GM12878 (cell line): ENCODE data around the gene SRF. TPM values are rescaled to one million over a fixed set of nuclear protein-coding genes. Genes with fewer than 3 reads are reported as not detected.

ENCODE experiments used
- ATAC-seq: fragments of 200-7000 bp; cut with Tn5 transposase; 3 replicates; pipeline ENCODE4 v1.9.1; 2020; ENCODE audit warnings: mild to moderate bottlenecking, moderate library complexity
- BruUV-seq: library from RNA; stranded (reverse); fragments of 400-500 nt; replicated peaks from 2 replicates; lab custom pipeline; 2021; lab: Mats Ljungman, UMichigan
- CTCF ChIA-PET: fragments of 300-600 bp; sonication (Branson Sonifier 250); formaldehyde crosslinking; extraction: SDS; loops from one replicate; lab custom pipeline; 2021; ENCODE audit warnings: inconsistent platforms; lab: Yijun Ruan, JAX
- POLR2A ChIA-PET: fragments of 350-600 bp; formaldehyde crosslinking; extraction: SDS; loops from one replicate; lab custom pipeline; 2021; ENCODE audit warnings: inconsistent platforms; lab: Charles Lee
- RAD21 ChIA-PET: fragments of 300-600 bp; sonication (Branson Sonifier 250); formaldehyde crosslinking; loops from one replicate; lab custom pipeline; 2023; ENCODE audit warnings: antibody characterized with exemption; ENCODE audit not compliant: unreplicated experiment; lab: Charles Lee
- SMC1A ChIA-PET: fragments of 300-600 bp; sonication (Branson Sonifier 250); formaldehyde crosslinking; loops from one replicate; lab custom pipeline; 2023; ENCODE audit not compliant: unreplicated experiment, uncharacterized antibody; lab: Charles Lee
- DNase-seq: peaks from one replicate; pipeline ENCODE4 v3.0.0-alpha.2; 2011; ENCODE audit warnings: low read depth, low spot score
- FAIRE-seq: peaks from 3 replicates; lab custom pipeline; 2011; peaks lifted over from hg19 to GRCh38; lab: Jason Lieb, UNC
- H2AFZ ChIP-seq: 2 replicates; pipeline ENCODE4 v1.6.0; 2011; ENCODE audit warnings: low read depth, low read length, control low read depth; ENCODE audit not compliant: control insufficient read depth
- H3K27ac ChIP-seq: 2 replicates; pipeline ENCODE4 v1.5.1; 2011; ENCODE audit warnings: control low read depth; ENCODE audit not compliant: control insufficient read depth, insufficient read depth
- H3K27me3 ChIP-seq, 2 experiments: replicated peaks in 1 of 2; 2 replicates each; pipeline versions ENCODE4 v1.6.0 to v1.6.1; 2011; ENCODE audit warnings: low read length in 1 of 2; ENCODE audit not compliant: control insufficient read depth in 2 of 2, insufficient read depth in 2 of 2
- H3K36me3 ChIP-seq, 2 experiments: 2 replicates each; pipeline ENCODE4 v1.5.1; 2011; ENCODE audit warnings: low read length in 1 of 2; ENCODE audit not compliant: control insufficient read depth in 2 of 2, insufficient read depth in 2 of 2
- H3K4me1 ChIP-seq: 2 replicates; pipeline ENCODE4 v1.6.1; 2011; ENCODE audit warnings: mild to moderate bottlenecking, low read length, moderate library complexity, mixed read lengths; ENCODE audit not compliant: control insufficient read depth, insufficient read depth
- H3K4me2 ChIP-seq: 2 replicates; pipeline ENCODE4 v1.6.0; 2011; ENCODE audit warnings: control low read depth; ENCODE audit not compliant: control insufficient read depth, insufficient read depth
- H3K4me3 ChIP-seq: fragments of 200-600 bp; sonication (generic); 2 replicates; pipeline ENCODE4 v1.5.1; 2016
- H3K79me2 ChIP-seq: 2 replicates; pipeline ENCODE4 v1.6.0; 2011; ENCODE audit warnings: low read length; ENCODE audit not compliant: control insufficient read depth, insufficient read depth
- H3K9ac ChIP-seq: 2 replicates; pipeline ENCODE4 v1.8.0; 2011; ENCODE audit warnings: low read length, control low read depth, mixed read lengths; ENCODE audit not compliant: control insufficient read depth, insufficient read depth
- H3K9me3 ChIP-seq: replicated peaks from 3 replicates; pipeline ENCODE4 v1.5.1; 2011; ENCODE audit warnings: mild to moderate bottlenecking, low read length; ENCODE audit not compliant: control insufficient read depth, insufficient read depth
- H4K20me1 ChIP-seq: 2 replicates; pipeline ENCODE4 v1.6.0; 2011; ENCODE audit not compliant: control insufficient read depth, insufficient read depth
- IRF4 ChIP-seq: IDR thresholded peaks from 2 replicates; pipeline ENCODE4 v1.6.1; 2011; ENCODE audit warnings: low read depth, low read length
- MTA2 ChIP-seq: fragments of 450-650 bp; IDR thresholded peaks from 2 replicates; pipeline ENCODE4 v1.6.1; 2016; ENCODE audit warnings: low read depth, mild to moderate bottlenecking, moderate library complexity
- PML ChIP-seq: IDR thresholded peaks from 2 replicates; pipeline ENCODE4 v1.6.1; 2012; ENCODE audit warnings: low read length, inconsistent platforms
- POLR2A ChIP-seq: IDR thresholded peaks from 2 replicates; pipeline ENCODE4 v1.6.1; 2011; ENCODE audit warnings: low read depth, mild to moderate bottlenecking, low read length
- POLR2AphosphoS5 ChIP-seq: IDR thresholded peaks from 2 replicates; pipeline ENCODE4 v1.6.1; 2011; ENCODE audit warnings: mild to moderate bottlenecking, low read length, inconsistent platforms
- WRNIP1 ChIP-seq: IDR thresholded peaks from 2 replicates; pipeline ENCODE4 v1.6.1; 2011; ENCODE audit warnings: low read depth, low read length, improper control_type of control experiment, borderline replicate concordance
- WGBS: methylation state at CpG from one replicate; pipeline ENCODE4 v1.1.6; 2016; ENCODE audit warnings: low lambda C conversion rate; ENCODE audit not compliant: insufficient replicate concordance, insufficient coverage; ENCODE audit errors: missing lambda C conversion rate; 5-methylcytosine and 5-hydroxymethylcytosine counted together
- in situ Hi-C: fragments of 300-500 bp; cut with MboI; formaldehyde crosslinking; loops from 9 replicates; pipeline ENCODE4 v1.14.3; 2018; ENCODE audit warnings: mixed read lengths
- intact Hi-C: fragments of 100-400 bp; cut with micrococcal nuclease; formaldehyde crosslinking; loops from one replicate; pipeline ENCODE4 v1.14.2; 2022; ENCODE audit not compliant: unreplicated experiment
- polyA plus RNA-seq, 11 experiments: library from polyadenylated mRNA; depleted of rRNA in 4 of 11; unstranded in 6 of 11; stranded (reverse) in 5 of 11; fragments of >200 nt; fragmentation: Nextera tagmentation in 4 of 11; fragmentation: Illumina TruSeq in 1 of 11; extraction: Ambion mirVana in 4 of 11; extraction: Trizol in 1 of 11; gene quantifications; 1 replicate in 1 of 11; 2 replicates in 10 of 11; pipeline versions ENCODE4 v1.2.1 to v1.2.3, GENCODE V29; 2011 to 2016; ENCODE audit warnings: inconsistent platforms in 2 of 11, missing spikeins in 2 of 11, low read depth in 1 of 11
- total RNA-seq, 4 experiments: library from RNA; depleted of rRNA in 3 of 4; stranded (reverse); fragments of >200 nt in 3 of 4; fragmentation: Illumina TruSeq in 1 of 4; extraction: Trizol in 1 of 4; gene quantifications; 2 replicates each; pipeline versions ENCODE4 v1.2.1 to v1.2.3, GENCODE V29; 2013 to 2021

SRF gene
- total and polyA plus RNA-seq, 10 of the 15 experiments (the other 5 are each of a cell fraction or from before 2014, with no cell fraction given) = 2.3 to 56.3 (median 28.2) TPM

DNA sequence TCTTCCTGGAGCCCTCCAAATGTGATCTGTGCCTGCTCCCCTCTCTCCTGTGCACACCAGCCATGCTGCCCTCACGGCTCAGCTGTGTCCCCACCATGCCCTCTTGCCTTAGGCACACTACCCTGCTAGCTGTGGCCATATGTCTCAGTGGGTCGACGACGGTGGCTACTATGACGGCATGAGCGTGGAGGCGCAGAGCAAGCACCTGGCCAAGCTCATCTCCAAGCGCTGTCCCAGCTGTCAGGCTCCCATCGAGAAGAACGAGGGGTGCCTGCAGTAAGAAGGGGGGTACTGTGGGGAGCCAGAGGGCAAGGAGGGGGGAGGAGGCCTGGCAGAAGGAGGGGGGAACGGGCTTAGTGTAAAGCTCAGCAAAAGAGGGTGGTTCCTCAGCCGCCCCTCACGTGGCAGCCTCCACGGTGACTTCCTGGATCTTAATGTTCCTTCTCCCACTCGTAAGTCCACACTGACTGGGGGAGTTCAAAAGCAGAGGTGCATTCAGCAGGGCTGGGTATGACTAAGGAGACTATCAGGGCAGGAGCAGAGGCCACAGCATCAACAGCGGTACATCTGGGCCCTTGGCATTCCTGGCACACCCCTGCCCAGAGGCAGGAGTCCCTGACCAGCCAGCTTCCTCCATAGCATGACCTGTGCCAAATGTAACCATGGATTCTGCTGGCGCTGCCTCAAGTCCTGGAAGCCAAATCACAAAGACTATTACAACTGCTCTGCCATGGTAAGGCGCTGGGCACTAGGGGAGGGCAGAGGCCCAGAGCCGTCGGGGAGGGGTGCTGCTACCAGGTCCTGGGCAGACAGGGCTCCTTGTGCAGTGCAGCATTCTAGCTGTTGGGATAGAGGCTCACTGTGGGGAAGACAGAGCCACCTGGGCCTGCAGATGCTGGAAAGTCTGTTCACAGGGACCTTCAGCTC lies 50.2 kb downstream of the SRF start:
- peaks cover 7% of the 10 kb centered on the region for H3K79me2 ChIP-seq
- H3K9ac ChIP-seq = no peak overlapping the region
- no peaks in the 10 kb centered on the region for H3K9me3 ChIP-seq
- H4K20me1 ChIP-seq = no peaks in the 10 kb centered on the region
- CTCF ChIA-PET = interaction anchor here (0.8 kb wide), 1 partner anchor 8 kb away, joined by 3 read pairs; the partner anchor contains the start of gene DNPH1
- no peaks in the 10 kb centered on the region; a peak in 1 of 4 replicates for H3K36me3 ChIP-seq
- in situ Hi-C loops = no loop called here
- H3K27me3 ChIP-seq = no peaks in the 10 kb centered on the region
- 91% methylated on average over 19 of the region's 20 CpGs for WGBS
- FAIRE-seq = no peak
- no peak overlapping the region for H2AFZ ChIP-seq
- intact Hi-C loops = no loop called here
- no peak overlapping the region for H3K4me3 ChIP-seq
- POLR2A ChIA-PET = interaction anchor here (0.6 kb wide), 1 partner anchor 143 kb away, joined by 9 read pairs; no protein-coding TSS in a partner anchor
- no TSS peak for BruUV-seq
- no peak overlapping the region for H3K27ac ChIP-seq
- H3K4me2 ChIP-seq = no peak overlapping the region
- DNase-seq = no peak
- H3K4me1 ChIP-seq = peaks cover 19% of the 10 kb centered on the region
- TF ChIP-seq WRNIP1 = no peak
- TF ChIP-seq POLR2AphosphoS5 = 0 out of 2 replicates have a peak, but pooled peaks have one; percentile 3
- no peak for TF ChIP-seq PML
- RAD21 ChIA-PET = no interaction called here
- SMC1A ChIA-PET = interaction anchor here (1.1 kb wide), 1 partner anchor 9 kb away, joined by 3 read pairs; no protein-coding TSS in a partner anchor
- ATAC-seq = no peak

DNA sequence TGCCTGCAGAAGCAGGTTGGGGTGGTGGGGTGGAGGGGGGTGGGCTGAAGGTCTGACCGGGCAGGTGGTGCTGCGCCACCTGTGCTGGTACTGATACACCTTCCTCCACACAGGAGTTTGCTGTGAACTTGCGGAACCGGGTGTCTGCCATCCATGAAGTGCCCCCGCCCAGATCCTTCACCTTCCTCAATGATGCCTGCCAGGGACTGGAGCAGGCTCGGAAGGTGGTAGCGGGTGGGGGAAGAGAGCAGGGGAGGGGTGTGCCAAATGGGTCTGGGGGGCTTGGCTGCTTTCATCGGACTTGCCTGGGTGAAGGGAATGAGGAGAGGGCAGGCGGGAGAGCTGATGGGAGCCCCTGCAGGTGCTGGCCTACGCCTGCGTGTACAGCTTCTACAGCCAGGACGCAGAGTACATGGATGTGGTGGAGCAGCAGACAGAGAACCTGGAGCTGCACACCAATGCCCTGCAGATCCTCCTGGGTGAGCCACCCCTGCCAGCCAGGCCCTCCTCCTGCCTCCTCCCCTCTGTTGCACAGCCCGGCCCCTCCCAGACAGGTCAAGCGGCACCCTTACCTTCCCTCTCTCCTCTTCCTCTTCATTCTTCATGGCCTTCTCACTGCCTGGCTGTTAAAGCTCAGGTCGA lies 51.5 kb downstream of the SRF start:
- SMC1A ChIA-PET = interaction anchor here (2.1 kb wide), 1 partner anchor 49 kb away, joined by 10 read pairs; no protein-coding TSS in a partner anchor
- 0 out of 2 replicates have a peak overlapping the region, but pooled peaks have one; percentile 22 for H3K4me2 ChIP-seq
- BruUV-seq = no TSS peak
- POLR2A ChIA-PET = interaction anchor here (3.4 kb wide), 1 partner anchor 48 kb away, joined by 26 read pairs; no protein-coding TSS in a partner anchor
- no peak overlapping the region for H2AFZ ChIP-seq
- peak; percentile 11; the same call in 1 of the 2 replicates for TF ChIP-seq POLR2A
- no peak for TF ChIP-seq IRF4
- no peak for TF ChIP-seq MTA2
- RAD21 ChIA-PET = no interaction called here
- no peak overlapping the region for H3K27ac ChIP-seq
- in situ Hi-C loops = no loop called here
- ATAC-seq = no peak
- no peak for FAIRE-seq
- CTCF ChIA-PET = interaction anchor here (0.7 to 1.2 kb wide), 3 partner anchors 10 to 283 kb away, joined by 3 to 4 read pairs (median 4); no protein-coding TSS in a partner anchor
- H3K9me3 ChIP-seq = no peaks in the 10 kb centered on the region
- H3K36me3 ChIP-seq = no peaks in the 10 kb centered on the region; a peak in 1 of 4 replicates
- no peaks in the 10 kb centered on the region for H4K20me1 ChIP-seq
- no peak overlapping the region for H3K9ac ChIP-seq
- 95% methylated on average over 15 of the region's 15 CpGs for WGBS
- peaks cover 10% of the 10 kb centered on the region for H3K79me2 ChIP-seq
- H3K4me3 ChIP-seq = no peak overlapping the region
- intact Hi-C loops = no loop called here
- no peak for DNase-seq
- no peaks in the 10 kb centered on the region for H3K27me3 ChIP-seq
- peaks cover 19% of the 10 kb centered on the region for H3K4me1 ChIP-seq
